Psoas muscle (tissue), 8 donors: Measurements from ENCODE around the gene CUL7. TPM values are rescaled to one million over a fixed set of nuclear protein-coding genes. Genes with fewer than 3 reads are reported as not detected.

ENCODE experiments used
- ATAC-seq, 4 donors: fragments of 200-7000 bp; cut with Tn5 transposase; one replicate each; pipeline ENCODE4 v1.9.1; 2020; ENCODE audit warnings: moderate library complexity in 3 of 4, mild to moderate bottlenecking in 2 of 4
- DNase-seq, 2 donors: peaks; one replicate each; pipeline ENCODE4 v3.0.0-alpha.2; 2020
- H3K27ac ChIP-seq: fragments of 200-600 bp; one replicate; pipeline ENCODE4 v1.8.0; 2022
- H3K27me3 ChIP-seq, 3 donors: fragments of 200-600 bp in 1 of 3; one replicate each; pipeline versions ENCODE4 v1.6.1 to v1.8.0; 2013 to 2022; ENCODE audit warnings: low read length in 2 of 3, mild to moderate bottlenecking in 2 of 3, moderate library complexity in 1 of 3; ENCODE audit not compliant: insufficient read depth in 3 of 3
- H3K36me3 ChIP-seq, 2 donors: fragments of 200-600 bp in 1 of 2; one replicate each; pipeline versions ENCODE4 v1.6.1 to v1.8.0; 2013 to 2022; ENCODE audit warnings: low read depth in 1 of 2, mild to moderate bottlenecking in 1 of 2, moderate library complexity in 1 of 2; ENCODE audit not compliant: insufficient read depth in 1 of 2
- H3K4me1 ChIP-seq: fragments of 200-600 bp; one replicate; pipeline ENCODE4 v1.8.0; 2022
- H3K4me3 ChIP-seq: fragments of 200-600 bp; one replicate; pipeline ENCODE4 v1.8.0; 2022; ENCODE audit warnings: mild to moderate bottlenecking
- H3K9me3 ChIP-seq: fragments of 200-600 bp; one replicate; pipeline ENCODE4 v1.8.0; 2022
- WGBS, 3 donors: extraction: QIAGEN DNeasy Blood & Tissue Kit; methylation state at CpG; one replicate each; pipeline versions ENCODE4 v1.1.6 to v1.1.7; 2013; 5-methylcytosine and 5-hydroxymethylcytosine counted together
- intact Hi-C, 2 donors: fragments of 100-400 bp; cut with DNase I; formaldehyde crosslinking; loops; one replicate each; pipeline versions ENCODE4 v1.11.0 to v1.14.2; 2022
- polyA plus RNA-seq, 3 donors: library from polyadenylated mRNA; stranded (reverse); fragments of 200-250 nt; gene quantifications; one replicate each; pipeline ENCODE4 v1.2.3, GENCODE V29; 2013
- total RNA-seq, 4 donors: library from RNA; stranded (reverse); fragmentation: NEBNext Ultra II Directional in 2 of 4; extraction: Animal tissue kit (Norgen Biotek cat#: 25700) in 2 of 4; gene quantifications; one replicate each; pipeline versions ENCODE4 v1.2.1 to v1.2.4, GENCODE V29; 2021 to 2023
- TF ChIP-seq, protein P1 (sequence below): fragments of 200-600 bp; IDR thresholded peaks from one replicate; pipeline ENCODE4 v1.8.0; 2022; ENCODE audit warnings: antibody characterized with exemption
- donor health status: healthy with polysubstance abuse.
- donor health status: DM: no; HTN: no; CAD: no; lungs with moderate emphysema.
- donor health status: Bipolar disorder and iron deficiency.
- donor health status: healthy.
- donor health status: DM: yes; HTN: yes; CAD: no.
- donor health status: DM: no; HTN: no; CAD: no.
- donor health status: DM: no; HTN: no; CAD: no.
- donor health status: DM: yes; HTN: yes; CAD: no.

Gene CUL7
- total and polyA plus RNA-seq, 7 donors: 6.0 to 23.4 (median 11.5) TPM

DNA sequence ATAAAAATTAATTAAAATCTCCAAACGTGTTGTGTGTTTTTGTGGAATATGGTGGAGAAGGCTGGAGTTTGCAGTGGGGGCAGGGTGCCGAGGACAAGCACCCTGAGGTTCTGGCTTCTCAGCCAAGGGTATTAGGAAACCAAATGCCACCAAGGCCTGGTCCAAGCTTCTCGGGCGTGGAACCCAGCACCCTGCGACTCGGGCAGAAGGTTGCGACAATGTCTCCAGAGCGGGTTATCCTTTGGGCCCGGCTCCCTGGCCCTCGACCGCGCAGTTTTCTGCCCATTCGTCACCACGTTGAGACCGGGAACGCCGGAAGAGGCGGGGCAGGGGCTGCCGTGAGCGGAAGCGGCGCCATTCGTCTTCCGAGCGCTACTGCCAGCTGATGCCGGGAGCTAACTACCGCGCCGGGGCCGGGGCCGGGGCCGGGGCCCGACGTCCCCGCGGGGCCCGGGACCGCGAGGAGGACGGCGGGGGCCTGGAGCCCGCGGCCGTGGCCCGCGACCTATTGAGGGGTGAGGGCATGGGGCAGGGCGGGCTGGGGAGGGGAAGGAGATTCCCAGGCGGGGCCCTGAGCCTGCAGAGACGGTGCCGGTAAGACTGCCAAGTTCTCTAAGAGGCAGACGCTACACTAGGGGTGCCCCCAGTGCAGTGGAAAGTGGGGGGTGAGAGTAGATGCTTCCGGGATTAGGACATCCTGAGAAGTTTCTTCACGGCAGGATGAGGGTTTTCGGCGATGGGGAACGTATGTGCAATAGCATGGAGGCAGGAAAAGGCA lies 32.2 kb downstream of the CUL7 start, which contains the start of gene RRP36:
Gene RRP36 (plus strand): TSS at position 354 of the 778 bp plus-strand sequence. CDS start 32 bp downstream, at position 386.
- ATAC-seq (peak; percentile 83 to 87 (median 84)), DNase-seq (peak; percentile 90 to 94)
- Histone ChIP-seq H3K4me1 (peaks cover 78% of the 10 kb centered on the region), H3K27ac (peak within 1 kb of the TSS; percentile 95), H3K4me3 (peak within 1 kb of the TSS; percentile 97), H3K9me3 (no peaks in the 10 kb centered on the region), H3K36me3 (peaks cover 5 to 56% of the 10 kb centered on the region in 2 donors), H3K27me3 (no peaks in the 10 kb centered on the region)
- TF ChIP-seq, protein P1, sequence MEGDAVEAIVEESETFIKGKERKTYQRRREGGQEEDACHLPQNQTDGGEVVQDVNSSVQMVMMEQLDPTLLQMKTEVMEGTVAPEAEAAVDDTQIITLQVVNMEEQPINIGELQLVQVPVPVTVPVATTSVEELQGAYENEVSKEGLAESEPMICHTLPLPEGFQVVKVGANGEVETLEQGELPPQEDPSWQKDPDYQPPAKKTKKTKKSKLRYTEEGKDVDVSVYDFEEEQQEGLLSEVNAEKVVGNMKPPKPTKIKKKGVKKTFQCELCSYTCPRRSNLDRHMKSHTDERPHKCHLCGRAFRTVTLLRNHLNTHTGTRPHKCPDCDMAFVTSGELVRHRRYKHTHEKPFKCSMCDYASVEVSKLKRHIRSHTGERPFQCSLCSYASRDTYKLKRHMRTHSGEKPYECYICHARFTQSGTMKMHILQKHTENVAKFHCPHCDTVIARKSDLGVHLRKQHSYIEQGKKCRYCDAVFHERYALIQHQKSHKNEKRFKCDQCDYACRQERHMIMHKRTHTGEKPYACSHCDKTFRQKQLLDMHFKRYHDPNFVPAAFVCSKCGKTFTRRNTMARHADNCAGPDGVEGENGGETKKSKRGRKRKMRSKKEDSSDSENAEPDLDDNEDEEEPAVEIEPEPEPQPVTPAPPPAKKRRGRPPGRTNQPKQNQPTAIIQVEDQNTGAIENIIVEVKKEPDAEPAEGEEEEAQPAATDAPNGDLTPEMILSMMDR: no peak
- WGBS, 3 donors: 0 to 1% (median 0%) methylated on average over 49 to 56 of the region's 56 CpGs
- intact Hi-C loops: no loop called here

DNA sequence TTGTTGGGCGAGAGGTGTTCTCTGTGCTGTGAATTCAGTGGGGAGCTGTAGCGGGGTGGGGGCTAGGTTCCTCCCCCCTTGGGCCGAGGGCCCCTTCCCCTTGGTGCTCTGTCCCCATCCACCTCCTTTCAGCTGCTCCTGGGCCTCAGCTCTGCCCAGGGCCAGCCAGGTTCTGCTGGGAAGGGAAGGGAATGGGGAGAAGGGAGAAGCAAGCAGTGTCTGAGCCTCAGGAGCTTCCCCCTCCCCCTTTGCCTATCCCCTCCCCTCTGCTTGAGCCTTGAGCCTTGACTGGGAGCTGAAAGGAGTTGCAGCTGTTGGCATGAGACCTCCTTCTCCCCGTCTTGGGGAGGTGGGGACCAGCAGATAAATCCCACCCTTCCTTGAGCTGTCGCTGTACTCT lies 32.8 kb downstream of the CUL7 start:
- ATAC-seq: peak in 3 of 4 donors; percentile 1 to 8 (median 6)
- DNase-seq: peak in 1 of 2 donors; percentile 56
- Histone ChIP-seq H3K27ac (peak overlapping the region; percentile 95), H3K36me3 (peaks cover 5 to 49% of the 10 kb centered on the region in 2 donors), H3K4me1 (peaks cover 78% of the 10 kb centered on the region), H3K27me3 (no peaks in the 10 kb centered on the region), H3K4me3 (peak overlapping the region; percentile 97), H3K9me3 (no peaks in the 10 kb centered on the region)
- TF ChIP-seq, protein P1: no peak
- 34 to 43% (median 40%) methylated on average over 5 of the region's 5 CpGs for WGBS, 3 donors
- intact Hi-C loops: no loop called here

- ATAC-seq: no peak
- peak overlapping the region; percentile 95 for H3K27ac ChIP-seq
- TF ChIP-seq, protein P1: no peak
- no peak overlapping the region for H3K4me3 ChIP-seq
- 89 to 98% (median 93%) methylated on average over 3 of the region's 3 CpGs for WGBS, 3 donors
- no peak for DNase-seq
- H3K27me3 ChIP-seq: no peaks in the 10 kb centered on the region
- peaks cover 3 to 43% of the 10 kb centered on the region in 2 donors for H3K36me3 ChIP-seq
- intact Hi-C loops: no loop called here
- peaks cover 84% of the 10 kb centered on the region for H3K4me1 ChIP-seq
- H3K9me3 ChIP-seq: no peaks in the 10 kb centered on the region
Measured at GRCh38 chr6:43020052-43020705, 33.5 kb downstream of the CUL7 start.

DNA sequence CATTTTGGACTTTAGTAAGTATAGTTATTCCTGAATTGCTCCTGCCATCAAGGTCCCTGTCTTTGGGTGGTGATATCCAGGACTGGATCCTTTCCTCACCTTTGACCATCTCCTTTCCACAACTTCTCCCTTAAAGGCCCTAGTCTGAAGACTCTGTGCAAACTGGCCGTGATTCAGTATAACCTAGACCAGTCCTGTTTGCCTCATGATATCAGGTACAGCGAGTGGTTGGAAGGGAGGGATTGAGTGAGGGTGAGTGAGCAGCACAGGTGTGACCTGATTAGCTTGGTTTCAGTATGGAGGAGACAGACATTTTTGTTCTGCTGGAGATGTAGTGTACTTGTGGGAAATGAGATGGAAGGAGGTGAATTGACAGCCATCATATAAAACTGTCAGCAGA lies 34.5 kb downstream of the CUL7 start:
- Histone ChIP-seq H3K27me3 (no peaks in the 10 kb centered on the region), H3K27ac (peak overlapping the region; percentile 95), H3K9me3 (no peaks in the 10 kb centered on the region), H3K36me3 (peaks cover 0 to 32% of the 10 kb centered on the region in 2 donors), H3K4me3 (no peak overlapping the region), H3K4me1 (peaks cover 84% of the 10 kb centered on the region)
- TF ChIP-seq, protein P1: no peak
- DNase-seq (no peak), ATAC-seq (no peak)
- intact Hi-C loops: loop anchor here in 1 of 2 donors (5.0 kb wide), 1 partner anchor 33 kb away; the partner anchor contains the start of gene CUL7
- WGBS, 3 donors: 28 to 42% (median 32%) methylated on average over 2 of the region's 2 CpGs
